Measurements from ENCODE around the gene NHLH2.

NHLH2 gene

DNA sequence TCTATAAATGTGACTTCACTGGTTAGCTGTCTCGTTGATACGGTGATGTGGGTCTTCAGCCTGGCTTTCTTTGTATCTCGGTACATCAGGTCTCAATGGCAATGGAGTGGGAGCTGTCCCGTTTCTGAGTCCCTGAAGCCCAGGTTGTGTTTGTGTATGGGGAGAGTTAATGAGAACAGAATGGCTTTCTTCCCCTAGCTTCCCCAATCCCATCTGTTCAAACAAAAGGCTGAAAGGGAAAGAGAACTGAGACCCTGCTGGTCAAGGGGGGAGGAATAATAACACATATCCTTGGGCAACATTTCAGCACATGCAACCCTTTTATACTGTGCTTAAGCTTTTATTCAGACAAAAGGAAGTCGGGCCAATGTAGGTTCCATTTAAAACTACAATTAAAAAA is 44.0 kb downstream of the NHLH2 start:
- DNase-seq = no peak

DNA sequence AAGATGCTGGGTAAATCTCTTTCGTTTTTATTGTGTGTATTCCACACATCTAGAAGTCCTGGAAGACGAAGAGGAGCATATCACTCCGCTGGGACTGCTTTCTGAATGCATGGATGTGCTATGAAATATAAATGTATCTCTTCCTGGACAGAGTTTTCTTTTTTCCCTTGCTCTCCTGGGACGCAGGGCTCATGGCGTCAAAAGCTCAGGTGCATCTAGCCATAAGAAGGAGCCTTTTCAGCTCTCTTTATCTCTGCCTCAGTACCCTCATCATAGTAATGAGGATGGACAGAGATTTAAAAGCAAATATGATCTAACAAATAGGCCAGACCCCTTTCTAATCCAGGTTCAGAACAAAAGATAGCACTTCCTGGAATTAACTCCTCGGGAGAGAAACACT is 44.9 kb downstream of the NHLH2 start:
- DNase-seq = no peak

DNA sequence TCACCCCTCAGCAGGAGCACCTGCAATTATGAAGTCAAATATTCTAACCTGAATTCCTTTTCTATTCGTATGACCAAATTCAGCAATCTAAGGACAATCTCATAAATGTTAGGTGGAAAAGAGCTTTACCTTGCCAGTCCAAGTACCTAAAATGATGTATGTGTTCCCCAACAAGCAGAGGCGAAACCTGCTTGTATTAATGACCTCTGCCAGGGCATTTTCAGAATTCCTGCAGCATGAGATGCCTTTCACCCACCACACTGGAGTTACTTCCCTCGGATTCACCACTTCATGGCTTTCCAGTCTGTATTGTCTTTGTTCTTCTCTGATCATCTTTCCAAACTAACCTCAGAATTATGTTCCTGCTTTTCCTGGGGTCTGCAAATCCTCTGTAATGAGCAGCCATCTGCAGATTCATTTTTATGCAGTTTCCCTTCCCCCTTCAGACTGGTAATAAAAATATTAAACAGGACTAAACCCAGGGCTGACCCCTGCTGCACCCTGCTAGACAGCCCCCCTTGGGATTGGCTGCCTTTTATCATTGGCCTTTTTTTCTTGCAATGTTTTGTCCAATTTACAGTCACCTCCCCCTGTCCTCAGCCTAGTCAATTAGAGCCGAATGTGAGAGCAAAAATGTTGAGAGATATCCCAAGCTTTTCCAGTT is 45.8 kb downstream of the NHLH2 start:
- no peak for DNase-seq

DNA sequence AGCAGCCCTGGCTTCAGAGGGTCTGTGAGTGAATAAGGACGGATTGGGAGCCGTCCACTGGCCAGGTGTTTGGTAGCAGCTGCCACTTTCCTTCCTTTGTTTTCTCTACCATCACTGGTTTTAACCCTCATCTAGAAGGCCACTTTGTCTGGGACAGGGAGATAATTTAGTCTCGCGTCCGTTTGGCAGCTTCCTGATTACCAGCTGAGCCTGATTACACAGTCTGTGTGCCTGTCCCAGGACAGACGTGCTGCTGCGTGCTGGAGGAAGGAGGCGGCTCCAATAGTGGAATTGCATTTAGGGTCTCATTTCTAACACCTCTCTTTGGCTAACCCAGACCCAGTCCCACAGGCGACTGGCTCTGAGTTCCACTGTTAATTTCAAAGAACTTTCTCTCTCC is 47.8 kb downstream of the NHLH2 start:
- no peak for DNase-seq

DNA sequence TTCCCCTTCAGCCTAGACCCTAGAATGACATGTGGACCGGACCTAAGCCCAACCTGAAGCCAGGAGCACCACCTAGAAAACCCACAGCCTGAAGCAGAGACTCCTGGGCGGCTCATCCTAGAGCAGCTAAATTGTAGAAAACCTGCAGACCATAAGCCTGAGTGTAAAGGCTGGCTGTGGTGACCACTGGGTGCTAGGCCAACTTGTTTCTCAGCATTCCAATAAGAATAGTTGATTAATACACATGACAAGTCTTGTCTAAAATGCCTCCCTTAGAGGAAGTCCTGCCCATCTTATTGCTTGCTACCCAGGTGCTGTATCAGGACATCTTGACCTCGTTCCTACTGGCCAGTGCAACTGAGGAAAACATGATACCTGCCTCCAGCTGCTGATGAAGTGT is 49.1 kb downstream of the NHLH2 start:
- no peak for DNase-seq

DNA sequence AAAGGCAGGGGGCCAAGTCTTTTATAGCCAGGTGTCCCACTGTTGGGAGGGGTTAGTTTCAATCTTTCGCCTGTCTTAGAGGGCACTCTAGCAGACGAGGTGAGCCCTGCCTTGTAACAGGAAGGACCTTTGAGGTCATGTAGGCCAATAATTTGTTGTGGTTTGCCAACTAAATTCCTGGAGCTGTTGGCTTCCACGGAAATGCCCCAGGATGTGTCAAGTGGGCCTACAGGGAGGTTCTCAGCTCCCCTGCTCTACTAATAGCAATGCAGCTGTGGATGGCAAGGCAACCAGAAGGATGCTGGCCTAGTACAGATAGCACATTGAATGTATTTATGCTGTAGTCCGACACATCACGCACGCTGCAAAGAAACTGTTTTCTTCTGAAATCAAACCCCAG is 50.1 kb downstream of the NHLH2 start:
- no peak for DNase-seq

DNA sequence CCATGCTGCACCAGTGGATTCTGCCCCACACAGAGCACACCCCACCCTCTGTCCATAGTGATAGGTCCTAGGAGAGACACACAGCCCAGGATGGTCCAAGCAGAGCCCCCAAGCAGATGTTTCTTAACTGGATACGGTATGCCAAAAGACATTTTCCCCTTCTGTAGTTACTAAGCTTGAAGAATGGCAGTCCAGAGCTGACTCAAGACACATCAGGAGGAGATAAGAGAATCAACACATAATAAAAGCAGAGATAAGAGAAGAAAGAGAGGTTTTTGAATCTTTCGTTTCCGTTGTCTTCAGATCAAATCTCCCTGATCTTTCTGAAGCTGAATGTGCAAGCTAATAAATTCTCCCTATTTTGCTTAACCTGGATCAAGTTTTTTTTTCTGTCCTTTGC is 50.6 kb downstream of the NHLH2 start:
- no peak for DNase-seq
